Erythroblast (primary cell): Measurements from ENCODE around the gene SNX1.

ENCODE experiments used
- GATA1 ChIP-seq: IDR thresholded peaks from 2 replicates; pipeline ENCODE4 v1.6.1; 2011; ENCODE audit warnings: low read depth, mild to moderate bottlenecking, control low read depth, low read length, moderate library complexity
- POLR2A ChIP-seq: IDR thresholded peaks from 2 replicates; pipeline ENCODE4 v1.6.1; 2011; ENCODE audit warnings: mild to moderate bottlenecking, low read length

- TF ChIP-seq POLR2A (no peak), GATA1 (no peak)
These were observed 34.4 kb downstream of the SNX1 start for GRCh38 chr15:64130159-64130558.
